SU-DHL-6 (cell line): ENCODE data around the gene DNM2.

ENCODE experiments used
- CTCF ChIP-seq: fragments of 200-600 bp; sonication (generic); IDR thresholded peaks from one replicate; pipeline ENCODE4 v1.5.1; 2017; ENCODE audit warnings: antibody characterized with exemption, mild to moderate bottlenecking, low read length, moderate library complexity; ENCODE audit not compliant: insufficient read depth, poor library complexity, severe bottlenecking
- EZH2phosphoT487 ChIP-seq: fragments of 200-600 bp; sonication (generic), shearing (Covaris generic); conservative IDR thresholded peaks from 2 replicates; pipeline ENCODE4 v1.6.1; 2018; ENCODE audit warnings: mild to moderate bottlenecking, antibody characterized with exemption, low read length, moderate library complexity, mixed read lengths

- TF ChIP-seq CTCF = no peak
- TF ChIP-seq EZH2phosphoT487 = no peak
These were observed 105.8 kb downstream of the DNM2 start for GRCh38 chr19:10823690-10824089.
